Esophagus muscularis mucosa (tissue), 4 donors: ENCODE data around the gene PRKCE. TPM values are rescaled to one million over a fixed set of nuclear protein-coding genes. Genes with fewer than 3 reads are reported as not detected.
"Not testable (repeated sequence)": the region's sequence is repeated elsewhere in the genome, so short reads cannot be mapped to it uniquely, and the experiment has no call there.

Experiments used
- DNase-seq: peaks from one replicate; pipeline ENCODE4 v3.0.0-alpha.2; 2017; ENCODE audit errors: extremely low spot score
- H3K27ac ChIP-seq, 4 donors: fragments of 200-600 bp; sonication (generic); replicated peaks in 1 of 4; 1 replicate in 3 of 4; 2 replicates in 1 of 4; pipeline ENCODE4 v1.5.1; 2016 to 2019; ENCODE audit warnings: mild to moderate bottlenecking in 1 of 4
- H3K27me3 ChIP-seq, 4 donors: fragments of 200-600 bp; sonication (generic); one replicate each; pipeline versions ENCODE4 v1.5.1 to v1.6.0; 2016 to 2019
- H3K36me3 ChIP-seq, 4 donors: fragments of 200-600 bp; sonication (generic); one replicate each; pipeline ENCODE4 v1.5.1; 2016 to 2019
- H3K4me1 ChIP-seq, 4 donors: fragments of 200-600 bp; sonication (generic); one replicate each; pipeline ENCODE4 v1.5.1; 2016 to 2019
- H3K4me3 ChIP-seq, 4 donors: fragments of 200-600 bp; sonication (generic); 1 replicate in 2 of 4; 2 replicates in 2 of 4; pipeline ENCODE4 v1.5.1; 2016 to 2019; ENCODE audit warnings: mild to moderate bottlenecking in 4 of 4, moderate library complexity in 1 of 4
- H3K9me3 ChIP-seq, 4 donors: fragments of 200-600 bp; sonication (generic); 1 replicate in 3 of 4; 2 replicates in 1 of 4; pipeline ENCODE4 v1.5.1; 2016 to 2019
- CTCF ChIP-seq, 3 experiments: fragments of 200-600 bp in 2 of 3; fragments of 450-650 bp in 1 of 3; sonication (generic) in 2 of 3; IDR thresholded peaks; one replicate each; pipeline ENCODE4 v1.5.1; 2017 to 2019; ENCODE audit warnings: antibody characterized with exemption in 3 of 3, mild to moderate bottlenecking in 2 of 3, moderate library complexity in 1 of 3
- EP300 ChIP-seq: sonication (generic); formaldehyde crosslinking; IDR thresholded peaks from one replicate; pipeline ENCODE4 v1.6.1; 2017; ENCODE audit warnings: antibody characterized with exemption
- POLR2A ChIP-seq: fragments of 450-650 bp; IDR thresholded peaks from one replicate; pipeline ENCODE4 v1.6.1; 2017; ENCODE audit warnings: antibody characterized with exemption, moderate library complexity, mild to moderate bottlenecking, low read depth
- POLR2AphosphoS5 ChIP-seq, 2 donors: sonication (generic); formaldehyde crosslinking; IDR thresholded peaks; one replicate each; pipeline ENCODE4 v1.6.1; 2017; ENCODE audit warnings: antibody characterized with exemption in 2 of 2
- WGBS: methylation state at CpG from one replicate; pipeline ENCODE4 v1.1.5; 2018; 5-methylcytosine and 5-hydroxymethylcytosine counted together
- intact Hi-C: fragments of 100-400 bp; cut with DNase I; formaldehyde crosslinking; loops from one replicate; pipeline ENCODE4 v1.15.1; 2023
- total RNA-seq, 4 donors: library from RNA; depleted of rRNA; stranded (reverse); fragments of >200 nt; gene quantifications; one replicate each; pipeline versions ENCODE4 v1.1.0 to v1.2.1, GENCODE V29; 2016

The PRKCE gene
- total RNA-seq, 4 donors from 2014 or later, result 11.6 to 21.1 (median 13.0) TPM

GRCh38 chr2:46200861-46201605, 549.6 kb downstream of the PRKCE start:
- Histone ChIP-seq H3K27me3 (no peaks in the 10 kb centered on the region), H3K9me3 (no peaks in the 10 kb centered on the region)
- no peak for TF ChIP-seq POLR2AphosphoS5 (IDR thresholded peaks at IDR 0.05)
- no peak for TF ChIP-seq POLR2A
- TF ChIP-seq CTCF (IDR thresholded peaks at IDR 0.05), result no peak
- TF ChIP-seq EP300, result no peak

GRCh38 chr2:46202453-46202852, 551.0 kb downstream of the PRKCE start:
- Histone ChIP-seq H3K27me3 (no peaks in the 10 kb centered on the region), H3K9me3 (no peaks in the 10 kb centered on the region), H3K4me1 (peaks cover 6 to 28% (median 19%) of the 10 kb centered on the region in 4 donors), H3K4me3 (no peak overlapping the region), H3K36me3 (no peaks in the 10 kb centered on the region), H3K27ac (no peak overlapping the region)
- no peak for DNase-seq
- TF ChIP-seq POLR2A, result no peak
- no peak for TF ChIP-seq POLR2AphosphoS5 (IDR thresholded peaks at IDR 0.05)
- TF ChIP-seq CTCF (IDR thresholded peaks at IDR 0.05), result no peak
- TF ChIP-seq EP300, result no peak
- intact Hi-C loops, result no loop called here
- 100% methylated on average over 1 of the region's 1 CpG for WGBS

More at GRCh38 chr2:46200861-46201605, 549.6 kb downstream of the PRKCE start:
- Histone ChIP-seq H3K4me3 (no peak overlapping the region), H3K36me3 (no peaks in the 10 kb centered on the region), H3K27ac (no peak overlapping the region), H3K4me1 (peaks cover 6 to 34% (median 24%) of the 10 kb centered on the region in 4 donors)
- no peak for DNase-seq
- intact Hi-C loops, result no loop called here
- WGBS, result over 99% methylated on average over 7 of the region's 7 CpGs

GRCh38 chr2:46202987-46203386, 551.5 kb downstream of the PRKCE start:
- H3K27ac ChIP-seq, result no peak overlapping the region
- intact Hi-C loops, result no loop called here
- no peaks in the 10 kb centered on the region for H3K36me3 ChIP-seq
- TF ChIP-seq EP300, result no peak
- TF ChIP-seq POLR2AphosphoS5 (IDR thresholded peaks at IDR 0.05), result no peak
- TF ChIP-seq CTCF (IDR thresholded peaks at IDR 0.05), result no peak
- no peak for TF ChIP-seq POLR2A
- no peak for DNase-seq
- H3K4me3 ChIP-seq, result no peak overlapping the region
- peaks cover 6 to 24% (median 15%) of the 10 kb centered on the region in 4 donors for H3K4me1 ChIP-seq
- 94% methylated on average over 5 of the region's 5 CpGs for WGBS
- no peaks in the 10 kb centered on the region for H3K27me3 ChIP-seq
- peaks cover 0 to 5% (median under 1%) of the 10 kb centered on the region in 4 donors for H3K9me3 ChIP-seq

GRCh38 chr2:46203636-46204035, 552.2 kb downstream of the PRKCE start:
- DNase-seq, intact Hi-C loops: not testable (repeated sequence)
- WGBS, result 94% methylated on average over 11 of the region's 11 CpGs

GRCh38 chr2:46207591-46207990, 556.1 kb downstream of the PRKCE start:
- intact Hi-C loops, result no loop called here
- Histone ChIP-seq H3K27ac (no peak overlapping the region), H3K36me3 (no peaks in the 10 kb centered on the region), H3K4me3 (no peak overlapping the region), H3K9me3 (peaks cover 0 to 24% (median 15%) of the 10 kb centered on the region in 4 donors), H3K4me1 (no peaks in the 10 kb centered on the region), H3K27me3 (no peaks in the 10 kb centered on the region)
- DNase-seq, result no peak
- TF ChIP-seq POLR2AphosphoS5 (IDR thresholded peaks at IDR 0.05), result no peak
- no peak for TF ChIP-seq CTCF (IDR thresholded peaks at IDR 0.05)
- no peak for TF ChIP-seq EP300
- no peak for TF ChIP-seq POLR2A
- WGBS, result 91% methylated on average over 4 of the region's 4 CpGs

More at GRCh38 chr2:46203636-46204035, 552.2 kb downstream of the PRKCE start:
- H3K4me3 ChIP-seq, H3K9me3 ChIP-seq, H3K27me3 ChIP-seq, H3K27ac ChIP-seq, H3K36me3 ChIP-seq: not testable (repeated sequence)
- peaks cover 6 to 19% (median 15%) of the 10 kb centered on the region in 4 donors for H3K4me1 ChIP-seq
